HUDEP-2 (cell line): Measurements from ENCODE around the gene TRPM2.
"Not testable (repeated sequence)": the region's sequence is repeated elsewhere in the genome, so short reads cannot be mapped to it uniquely, and the experiment has no call there.

Experiments
- DNase-seq, 76 experiments: peaks; one replicate each; lab custom pipeline; 2025; ENCODE audit not compliant: unreplicated experiment in 76 of 76; lab: John Stamatoyannopoulos, UW

Gene TRPM2

DNA sequence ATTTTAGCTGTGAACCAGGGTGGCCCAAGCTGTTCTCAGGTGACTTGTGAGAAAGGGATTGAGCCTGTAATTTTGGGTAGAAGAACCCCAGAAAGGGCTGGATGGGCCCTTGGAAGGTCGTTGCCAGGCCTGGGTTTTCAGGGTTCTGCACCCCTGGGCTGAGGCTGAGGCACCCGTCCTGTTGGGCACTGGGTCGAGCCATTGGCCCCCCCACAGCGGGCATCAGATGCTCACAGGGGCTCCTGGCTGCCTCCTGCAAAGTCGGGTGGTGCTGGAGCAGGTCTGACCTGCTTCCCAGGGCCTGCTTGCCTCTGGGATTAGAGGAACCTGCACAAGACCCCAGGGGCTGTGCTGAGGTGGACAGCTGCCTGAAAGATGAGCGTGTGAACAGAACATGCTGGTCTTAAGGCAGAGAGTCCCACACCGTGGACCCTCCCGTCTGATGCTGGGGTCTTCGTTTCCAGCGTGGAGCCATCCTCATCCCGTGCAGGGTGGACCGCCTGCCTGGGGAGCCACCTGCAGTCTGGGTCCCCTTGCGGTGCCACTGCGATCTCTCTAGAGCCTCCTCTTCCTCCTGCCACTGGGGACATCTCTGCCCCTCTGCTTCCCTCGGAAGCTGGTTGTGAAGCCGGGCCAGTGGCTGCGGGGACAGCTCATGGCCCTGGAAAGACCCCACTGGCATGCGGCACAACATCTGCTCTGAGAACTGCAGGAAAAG, 1.7 kb upstream of the TRPM2 start:
- no peak for DNase-seq

DNA sequence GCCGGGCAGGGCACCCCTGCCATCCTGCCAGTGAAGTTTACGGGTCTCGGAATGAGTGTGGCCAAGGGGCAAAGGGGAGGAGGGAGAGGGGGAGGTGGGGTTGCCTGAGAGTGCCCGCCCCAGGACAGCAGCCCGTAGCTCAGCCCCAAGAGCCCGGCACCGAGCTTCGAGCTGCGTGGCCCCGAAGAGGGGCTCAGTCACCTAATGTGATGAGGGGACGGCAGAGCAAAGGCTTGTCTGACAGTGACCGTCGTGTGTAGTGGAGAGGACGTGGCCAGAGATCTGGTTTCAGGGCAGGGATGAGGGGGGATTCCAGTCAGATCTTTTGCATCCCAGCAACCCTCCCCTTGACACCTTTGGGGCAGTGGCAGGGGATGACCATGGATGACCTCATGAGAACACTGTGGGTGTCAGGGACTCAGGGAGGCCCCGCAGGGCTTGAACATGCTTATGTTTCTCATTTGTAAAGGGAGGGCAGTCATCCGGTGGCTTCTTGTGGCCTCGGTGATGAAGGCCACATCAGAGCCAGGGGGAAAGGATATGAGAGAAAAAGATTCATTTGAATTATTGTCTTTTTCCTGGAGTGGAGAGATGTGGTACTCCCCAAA, 1.1 kb upstream of the TRPM2 start:
- no peak for DNase-seq

DNA sequence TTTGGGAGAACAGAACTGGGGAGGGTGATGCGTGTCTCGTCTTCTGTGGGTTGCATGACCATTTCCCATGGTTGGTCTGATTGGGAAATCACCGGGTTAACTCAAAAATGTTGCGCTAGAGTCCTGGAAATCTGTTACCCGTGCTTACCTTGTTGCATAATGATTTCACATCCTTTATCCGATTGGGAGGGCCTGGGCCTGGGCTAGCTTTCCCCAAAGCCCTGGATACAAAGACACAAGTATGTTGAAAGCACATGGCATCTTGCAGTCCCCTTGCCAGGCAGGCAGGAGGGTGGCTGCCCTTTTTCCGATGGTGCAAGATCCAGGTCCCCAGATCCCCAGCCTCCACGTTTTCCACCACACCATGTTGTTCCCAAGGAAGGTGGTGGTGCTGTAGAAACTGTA, 582 bp downstream of the TRPM2 start:
- no peak for DNase-seq

DNA sequence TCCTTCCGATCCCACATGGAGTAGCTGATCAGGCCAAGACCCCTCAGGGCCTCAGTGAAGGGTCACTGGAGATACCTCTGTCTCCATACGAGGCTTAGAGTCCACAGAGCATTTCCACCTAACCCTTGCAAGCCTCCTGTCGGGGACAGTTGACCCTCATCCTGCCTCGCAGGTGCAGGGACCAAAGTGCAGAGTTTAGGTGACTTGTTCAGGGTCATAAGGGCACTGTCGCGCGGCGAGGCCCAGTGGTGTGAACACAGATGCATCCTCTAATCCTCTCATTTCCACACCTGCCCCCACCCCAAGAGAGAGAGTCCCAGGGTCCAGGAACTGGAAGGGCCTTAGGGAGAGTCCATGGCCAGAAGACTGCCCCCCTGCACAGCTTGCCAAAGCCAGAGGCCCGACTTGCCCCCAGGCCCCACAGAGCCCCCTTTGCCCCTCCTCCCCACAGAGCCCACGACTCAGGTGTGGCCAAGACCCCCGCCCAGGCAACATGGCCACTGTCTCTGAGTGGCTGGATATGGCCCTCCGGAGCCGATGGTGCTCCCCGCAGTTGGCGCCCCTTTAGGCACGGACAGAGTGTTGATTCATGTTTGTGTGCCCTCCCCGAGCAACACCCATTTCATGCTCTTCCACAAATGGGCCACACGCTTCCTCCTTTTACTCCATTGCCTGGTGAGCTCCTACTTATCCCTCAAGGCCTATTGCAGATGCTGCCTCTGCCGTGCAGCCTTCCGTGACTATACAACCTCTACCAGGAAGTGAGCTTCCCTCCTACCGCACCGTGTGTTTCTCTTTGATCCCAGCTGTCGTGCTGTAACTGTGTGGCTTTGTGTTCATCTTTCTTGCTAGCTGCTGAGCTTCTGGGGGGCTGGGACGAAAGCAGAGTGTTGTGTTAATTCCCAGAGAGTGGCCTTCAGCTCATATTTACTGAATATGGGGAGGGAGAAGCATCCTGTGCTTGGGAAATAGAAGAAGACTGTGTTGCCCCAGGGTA, 1.7 kb downstream of the TRPM2 start:
- no peak for DNase-seq

DNA sequence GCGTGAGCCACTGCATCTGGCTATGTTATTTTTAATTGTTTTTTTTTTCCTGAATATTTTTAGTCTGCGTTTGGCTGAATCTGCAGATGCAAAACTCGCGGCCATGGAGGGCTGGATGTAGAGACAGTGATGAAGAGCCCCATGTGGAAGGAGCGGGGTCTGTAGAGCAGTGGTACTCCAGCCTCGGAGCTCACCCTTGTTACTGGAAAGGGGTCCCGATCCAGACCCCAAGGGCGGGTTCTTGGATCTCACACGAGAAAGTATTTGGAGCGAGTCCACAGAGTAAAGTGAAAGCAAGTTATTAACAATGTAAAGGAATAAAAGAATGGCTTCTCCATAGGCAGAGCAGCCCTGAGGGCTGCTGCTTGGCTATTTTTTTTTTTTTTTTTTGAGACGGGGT, 2.7 kb downstream of the TRPM2 start:
- DNase-seq, result no peak

DNA sequence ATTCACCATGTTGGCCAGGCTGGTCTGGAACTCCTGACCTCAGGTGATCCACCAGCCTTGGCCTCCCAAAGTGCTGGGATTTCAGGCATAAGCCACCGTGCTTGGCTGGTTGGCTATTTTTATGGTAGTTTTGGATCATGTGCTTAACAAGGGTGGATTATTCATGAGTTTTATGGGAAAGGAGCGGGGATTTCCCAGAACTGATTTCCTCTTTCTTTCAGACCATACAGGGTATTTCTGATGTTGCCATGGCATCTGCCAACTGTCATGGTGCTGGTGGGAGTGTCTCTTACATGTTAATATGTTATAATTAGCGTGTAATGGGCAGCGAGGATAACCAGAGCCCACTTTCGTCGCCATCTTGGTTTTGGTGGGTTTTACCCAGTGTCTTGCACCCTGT, 3.2 kb downstream of the TRPM2 start:
- no peak for DNase-seq

DNA sequence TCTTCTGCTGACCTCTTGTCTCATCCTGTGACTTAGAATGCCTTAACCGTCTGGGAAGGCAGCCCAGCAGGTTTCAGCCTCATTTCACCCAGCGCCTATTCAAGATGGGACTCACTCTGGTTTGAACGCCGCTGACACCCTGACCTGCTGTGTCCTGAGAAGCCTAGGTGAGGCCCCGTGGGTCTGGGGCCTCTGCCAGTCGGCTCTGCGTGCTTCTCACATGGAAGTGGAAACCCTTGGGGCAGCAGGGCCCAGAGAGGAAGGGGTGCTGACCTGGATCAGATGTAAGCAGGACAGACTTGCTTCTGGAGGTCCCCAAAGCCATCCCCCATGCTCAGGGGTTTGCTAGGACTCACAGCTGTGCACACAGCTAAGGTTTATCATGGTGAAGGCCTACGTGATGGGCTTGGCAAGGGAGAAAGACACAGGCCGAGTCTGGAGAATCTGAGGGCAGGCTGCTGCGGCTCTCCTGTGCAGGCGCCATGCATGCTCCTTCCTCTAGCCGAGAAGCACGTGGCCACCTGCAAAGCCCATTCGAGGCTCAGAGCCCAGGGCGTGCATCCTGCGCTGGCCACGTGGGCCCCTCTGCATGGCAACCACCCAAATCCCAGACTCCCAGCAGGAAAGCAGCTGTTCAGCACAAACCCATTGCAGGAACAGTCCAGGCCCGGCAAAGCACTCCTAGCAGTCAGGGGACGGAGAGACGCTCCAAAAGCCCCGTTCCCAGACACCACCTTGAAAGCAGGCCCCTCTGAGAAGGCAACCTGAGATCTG, 3.8 kb downstream of the TRPM2 start:
- no peak for DNase-seq

DNA sequence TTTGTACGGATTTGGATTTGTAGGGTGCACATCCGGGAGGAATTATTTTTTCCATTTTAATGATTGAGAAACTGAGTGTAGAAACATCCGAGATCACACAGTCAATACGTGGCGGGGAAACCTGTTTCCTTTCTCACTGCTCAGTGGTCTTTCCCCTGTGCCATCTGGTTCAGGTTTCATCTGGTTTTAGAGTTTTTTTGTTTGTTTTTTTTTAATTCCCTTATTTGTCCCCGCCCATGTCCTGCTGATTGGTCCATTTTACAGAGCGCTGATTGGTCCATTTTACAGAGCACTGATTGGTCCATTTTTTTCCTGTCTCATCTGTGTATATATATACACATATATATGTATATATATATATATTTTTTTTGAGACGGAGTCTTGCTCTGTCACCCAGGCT, 6.0 kb downstream of the TRPM2 start:
- DNase-seq, result no peak

DNA sequence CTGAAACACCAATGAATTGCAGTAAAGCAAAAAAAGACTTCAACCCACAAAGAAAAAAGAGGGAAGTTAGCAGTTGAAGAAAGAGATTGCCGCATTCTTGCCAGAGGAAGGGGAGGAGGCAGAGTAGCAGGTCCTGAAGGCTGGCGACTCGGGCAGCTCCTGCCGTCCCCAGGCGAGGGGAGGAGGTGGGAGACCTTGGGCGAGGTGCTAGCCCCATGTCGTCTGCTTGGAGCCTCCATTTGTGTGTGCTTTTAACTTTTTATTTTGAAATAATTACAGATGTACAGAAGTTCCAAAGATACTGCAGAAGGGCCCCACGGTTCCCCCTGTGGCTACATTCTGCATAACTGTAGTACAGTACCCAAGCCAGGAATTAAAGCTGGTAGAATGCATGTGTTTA, 6.7 kb downstream of the TRPM2 start:
- DNase-seq, result no peak

DNA sequence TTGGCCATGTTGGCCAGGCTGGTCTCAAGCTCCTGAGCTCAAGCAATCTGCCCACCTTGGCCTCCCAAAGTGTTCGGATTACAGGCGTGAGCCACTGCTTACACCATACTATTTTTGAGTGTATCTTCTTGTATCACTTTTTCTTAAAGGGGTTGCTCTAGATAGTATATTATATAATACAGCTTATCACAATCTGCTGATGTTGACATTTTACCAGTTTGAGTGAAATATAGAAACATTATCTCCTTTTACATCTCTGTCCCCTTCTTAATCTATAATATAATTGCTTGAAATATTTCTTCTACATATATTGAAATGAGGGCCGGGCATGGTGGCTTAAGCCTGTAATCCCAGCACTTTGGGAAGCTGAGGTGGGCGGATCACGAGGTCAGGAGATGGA, 8.5 kb downstream of the TRPM2 start:
- not testable (repeated sequence) for DNase-seq

DNA sequence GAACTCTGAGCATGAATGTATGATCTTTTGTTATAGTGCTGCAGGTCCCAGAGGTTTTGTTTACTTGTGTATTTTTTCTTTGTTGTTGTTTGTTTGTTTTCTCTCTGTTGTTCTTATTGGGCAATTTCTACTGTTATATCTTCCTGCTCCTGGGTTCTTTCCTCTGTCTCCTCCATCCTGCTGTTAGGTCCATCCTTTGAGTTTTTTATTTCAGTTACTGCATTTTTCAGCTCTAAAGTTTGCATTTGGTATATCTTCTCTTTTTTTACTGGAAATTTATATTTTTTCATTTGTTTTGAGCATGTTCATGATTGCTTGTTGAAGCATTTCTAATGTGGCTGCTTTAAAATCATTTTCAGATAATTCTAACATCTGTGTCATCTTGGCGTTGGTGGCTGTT, 9.9 kb downstream of the TRPM2 start:
- DNase-seq, result no peak

DNA sequence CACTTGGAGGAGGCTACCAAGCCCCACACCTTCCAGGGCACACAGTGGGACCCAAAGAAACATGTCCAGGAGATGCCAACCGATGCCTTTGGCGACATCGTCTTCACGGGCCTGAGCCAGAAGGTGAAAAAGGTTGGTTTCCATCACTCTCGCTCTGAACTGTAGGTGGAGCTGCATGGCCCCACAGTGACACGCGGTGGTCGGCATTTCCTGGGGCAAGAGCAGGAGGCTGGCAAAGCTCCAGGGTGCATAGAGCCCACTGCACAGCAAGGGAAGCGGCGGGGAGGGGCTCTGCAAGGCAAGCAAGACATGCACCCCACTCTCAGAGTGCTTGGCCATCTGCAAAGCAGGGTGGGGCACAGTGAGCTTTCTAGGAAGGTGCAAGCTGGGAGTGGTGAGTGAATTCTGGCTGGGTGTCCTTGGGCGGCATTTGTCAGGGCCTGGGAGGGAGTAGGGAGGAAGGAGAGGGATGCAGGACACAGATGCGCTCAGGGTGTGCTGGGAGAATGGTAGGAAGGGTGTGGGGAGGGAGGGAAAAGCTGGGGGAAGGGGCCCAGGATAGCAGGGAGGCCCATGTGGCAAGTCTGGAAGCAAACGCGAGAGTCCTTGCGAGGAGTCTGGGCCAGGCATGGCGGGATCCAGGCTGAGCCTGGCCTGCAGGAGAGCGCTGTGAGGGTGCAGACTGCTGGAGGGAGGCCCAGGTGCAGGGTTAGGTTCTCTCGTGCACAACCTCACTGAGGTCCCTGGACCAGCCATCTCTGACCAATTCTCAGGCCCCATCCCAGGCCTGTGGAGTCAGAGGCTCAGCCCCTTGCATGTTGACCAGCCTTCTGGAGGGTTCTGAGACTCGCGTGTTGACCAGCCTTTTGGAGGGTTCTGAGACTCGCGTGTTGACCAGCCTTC, 11.0 kb downstream of the TRPM2 start:
- no peak for DNase-seq

DNA sequence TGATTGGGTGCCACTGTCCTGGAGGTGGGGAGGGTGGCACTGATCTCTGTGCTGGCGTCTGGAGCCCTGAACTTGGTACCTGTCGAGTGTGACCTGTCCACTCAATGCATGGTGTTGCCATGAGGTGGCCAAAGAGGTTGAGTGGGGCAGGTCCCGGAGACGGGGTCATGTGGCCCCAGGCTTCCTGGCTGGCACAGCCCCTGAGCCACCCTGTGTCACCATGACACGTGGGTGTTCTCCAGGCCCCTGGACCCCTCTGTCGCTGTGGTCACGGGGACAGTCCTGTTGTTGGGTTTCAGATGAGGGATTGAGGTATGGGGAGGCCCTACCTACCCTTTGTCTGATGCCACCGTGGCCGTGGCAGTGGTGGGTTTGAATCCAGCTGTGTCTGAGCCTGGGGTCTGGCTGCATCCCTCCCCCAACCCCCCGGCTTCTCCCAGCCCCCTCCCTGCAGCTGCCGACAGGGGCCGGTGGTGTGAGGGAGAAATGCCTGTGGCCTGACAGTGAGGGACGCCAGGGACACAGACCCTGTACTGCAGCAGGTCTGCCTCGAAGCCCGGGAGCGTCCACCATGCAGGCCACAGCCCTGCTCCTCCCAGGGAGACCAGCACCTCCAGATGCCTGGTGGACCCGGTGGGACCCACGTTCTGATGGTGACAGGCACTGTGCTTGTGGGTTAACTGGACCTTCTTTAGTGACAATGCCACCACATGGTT, 12.0 kb downstream of the TRPM2 start:
- DNase-seq, result no peak

DNA sequence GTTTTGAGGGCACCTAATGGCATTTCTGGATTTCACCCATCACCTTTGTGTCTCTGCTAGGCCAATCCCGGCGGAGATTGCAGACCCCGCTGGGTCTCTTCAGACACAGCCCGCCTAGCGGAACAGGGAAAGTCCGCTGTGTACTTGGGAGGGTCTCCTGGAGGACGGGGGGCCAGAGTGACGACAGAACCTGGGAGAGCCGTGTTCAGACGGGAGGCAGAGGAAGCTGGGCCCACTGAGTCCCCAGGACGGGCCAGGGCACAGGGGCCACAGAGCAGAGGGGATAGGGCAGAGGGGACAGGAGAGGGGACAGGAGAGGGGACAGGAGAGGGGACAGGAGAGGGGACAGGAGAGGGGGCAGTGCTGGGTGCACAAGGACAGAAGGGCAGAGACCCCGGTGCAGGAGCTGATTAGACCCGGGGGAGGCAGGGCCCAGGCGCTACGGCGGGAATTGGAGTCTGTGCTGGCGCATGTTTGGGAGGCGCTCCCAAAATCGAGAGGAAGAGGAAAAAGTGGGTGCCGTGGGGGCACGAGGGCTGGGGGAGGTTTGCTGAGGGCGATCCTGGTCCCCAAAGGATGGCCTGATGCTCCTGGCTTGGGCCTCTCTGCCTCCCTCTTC, 12.7 kb downstream of the TRPM2 start:
- no peak for DNase-seq

DNA sequence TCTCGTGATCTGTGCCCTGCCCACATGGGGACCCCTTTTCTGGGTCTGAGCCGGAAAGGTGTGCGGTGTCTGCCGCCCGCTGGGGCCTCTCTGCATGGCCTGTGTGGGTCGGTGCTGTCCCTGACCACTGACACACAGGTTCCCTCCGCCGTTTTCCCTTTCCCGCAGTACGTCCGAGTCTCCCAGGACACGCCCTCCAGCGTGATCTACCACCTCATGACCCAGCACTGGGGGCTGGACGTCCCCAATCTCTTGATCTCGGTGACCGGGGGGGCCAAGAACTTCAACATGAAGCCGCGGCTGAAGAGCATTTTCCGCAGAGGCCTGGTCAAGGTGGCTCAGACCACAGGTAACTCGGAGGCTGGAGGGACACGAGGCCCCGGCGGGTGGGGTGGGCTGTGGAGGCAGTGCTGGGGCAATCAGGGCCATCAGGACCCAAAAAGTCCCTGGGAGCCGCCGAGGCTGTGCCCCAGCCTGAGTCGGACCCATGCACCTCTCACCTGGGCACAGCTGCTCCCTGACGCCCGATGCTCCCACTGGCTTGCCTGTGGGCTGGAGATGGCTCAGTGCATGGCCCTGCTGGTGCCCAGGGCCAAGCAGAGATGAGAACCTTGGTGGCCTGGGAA, 13.3 kb downstream of the TRPM2 start:
- no peak for DNase-seq

DNA sequence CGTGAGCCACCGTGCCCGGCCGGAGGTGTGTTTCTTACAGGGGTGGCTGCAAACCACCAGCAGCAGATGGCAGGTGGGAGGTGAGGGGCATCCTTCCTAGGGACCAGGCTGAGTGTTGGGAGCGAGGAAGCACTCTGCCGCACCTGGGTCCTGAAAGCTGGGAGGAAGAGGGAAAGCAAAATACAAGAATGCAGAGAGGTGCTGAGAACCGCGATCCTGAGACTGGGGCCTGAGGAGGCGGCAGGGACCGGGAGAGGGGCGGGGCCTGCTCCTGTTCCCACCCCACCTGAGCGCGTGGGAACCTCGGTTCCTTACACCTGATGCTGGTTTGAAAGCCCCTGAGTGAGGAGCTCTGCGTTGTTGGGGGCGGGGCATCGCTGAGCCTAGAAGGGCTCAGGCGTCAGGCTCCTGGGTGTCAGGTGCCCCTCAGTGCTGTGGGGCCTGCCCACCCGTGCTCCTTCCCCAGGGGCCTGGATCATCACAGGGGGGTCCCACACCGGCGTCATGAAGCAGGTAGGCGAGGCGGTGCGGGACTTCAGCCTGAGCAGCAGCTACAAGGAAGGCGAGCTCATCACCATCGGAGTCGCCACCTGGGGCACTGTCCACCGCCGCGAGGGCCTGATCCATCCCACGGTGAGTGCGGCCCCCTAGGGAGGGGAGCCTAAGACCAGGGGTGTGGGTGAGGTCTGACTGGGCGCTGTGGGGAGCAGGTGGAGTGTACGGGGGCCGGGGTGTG, 15.5 kb downstream of the TRPM2 start:
- no peak for DNase-seq

DNA sequence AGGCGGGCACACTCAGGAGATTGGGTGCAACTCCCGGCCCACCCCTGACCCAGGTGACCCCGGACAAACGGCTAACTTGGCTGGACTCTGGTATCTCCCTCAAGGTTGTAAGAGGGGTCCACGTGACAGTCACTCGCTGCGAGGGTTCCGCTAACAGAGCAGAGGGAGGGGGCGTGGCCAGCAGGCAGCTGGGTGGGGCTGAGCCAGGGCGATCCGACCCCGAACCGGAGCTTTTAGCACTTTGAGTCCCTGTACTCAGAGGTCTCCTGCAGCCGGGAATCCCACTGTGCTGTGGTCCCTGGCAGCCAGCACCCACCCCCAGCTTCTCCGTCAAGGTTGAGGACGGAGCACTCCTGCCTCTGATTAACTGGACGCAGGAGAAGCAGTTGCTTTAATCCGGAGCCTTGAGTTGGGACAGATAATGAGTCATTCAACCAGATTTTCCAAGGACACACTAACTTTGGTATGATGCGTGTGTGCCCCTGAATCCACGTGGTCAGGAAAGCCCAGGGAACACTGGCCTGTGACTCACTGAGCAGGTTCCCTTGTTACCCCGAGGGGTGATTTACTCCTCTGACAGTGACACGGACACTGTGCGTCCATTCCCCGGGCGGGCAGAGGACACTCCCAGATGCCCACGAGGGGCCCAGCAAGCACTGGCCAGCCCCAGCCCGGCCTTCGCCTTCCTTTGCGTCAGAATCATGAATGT, 16.8 kb downstream of the TRPM2 start:
- peak in 2 of 76 experiments; percentile 11 to 13 for DNase-seq
